BLaER1 (cell line): ENCODE measurements around the gene KLHL4.
A peak's percentile ranks its signal among the peaks of the same experiment; 100 is the strongest.
"Not testable (repeated sequence)": the region's sequence is repeated elsewhere in the genome, so short reads cannot be mapped to it uniquely, and the experiment has no call there.

Source experiments
- H3K27ac ChIP-seq: shearing (Covaris generic); formaldehyde crosslinking; 2 replicates; pipeline ENCODE4 v1.8.1; 2022
- H3K27me3 ChIP-seq: shearing (Covaris generic); formaldehyde crosslinking; 2 replicates; pipeline ENCODE4 v1.8.1; 2022
- H3K36me3 ChIP-seq: shearing (Covaris generic); formaldehyde crosslinking; 2 replicates; pipeline ENCODE4 v1.8.1; 2022
- H3K4me1 ChIP-seq: shearing (Covaris generic); formaldehyde crosslinking; 2 replicates; pipeline ENCODE4 v1.8.1; 2022
- H3K4me2 ChIP-seq: shearing (Covaris generic); formaldehyde crosslinking; 2 replicates; pipeline ENCODE4 v1.8.1; 2022
- H3K4me3 ChIP-seq: shearing (Covaris generic); formaldehyde crosslinking; 2 replicates; pipeline ENCODE4 v1.8.1; 2022
- H3K9ac ChIP-seq: shearing (Covaris generic); formaldehyde crosslinking; 2 replicates; pipeline ENCODE4 v1.8.1; 2022
- H3K9me3 ChIP-seq: shearing (Covaris generic); formaldehyde crosslinking; 2 replicates; pipeline ENCODE4 v1.8.1; 2022
- H4K20me1 ChIP-seq: shearing (Covaris generic); formaldehyde crosslinking; 2 replicates; pipeline ENCODE4 v1.8.1; 2022
- Cebpa-rat ChIP-seq: shearing (Covaris generic); IDR thresholded peaks from 2 replicates; pipeline ENCODE4 v1.8.1; 2022

Gene KLHL4

GRCh38 chrX:87517571-87518141, at the start of gene KLHL4:
Gene KLHL4 (plus strand): TSS chrX:87517802. CDS start chrX:87517894, 92 bp downstream.
- H3K4me2 ChIP-seq, result peak within 1 kb of the TSS; percentile 27
- H3K4me3 ChIP-seq, result no peak within 1 kb of the TSS
- no peaks in the 10 kb centered on the region for H3K9me3 ChIP-seq
- no peaks in the 10 kb centered on the region for H3K36me3 ChIP-seq
- H4K20me1 ChIP-seq, result peaks cover 10% of the 10 kb centered on the region; the same call in 1 of the 2 replicates
- no peak within 1 kb of the TSS for H3K27ac ChIP-seq
- peaks cover 80% of the 10 kb centered on the region for H3K27me3 ChIP-seq
- no peak for TF ChIP-seq Cebpa-rat
- H3K4me1 ChIP-seq, result peaks cover 8% of the 10 kb centered on the region; the same call in 1 of the 2 replicates
- H3K9ac ChIP-seq, result no peak within 1 kb of the TSS

DNA sequence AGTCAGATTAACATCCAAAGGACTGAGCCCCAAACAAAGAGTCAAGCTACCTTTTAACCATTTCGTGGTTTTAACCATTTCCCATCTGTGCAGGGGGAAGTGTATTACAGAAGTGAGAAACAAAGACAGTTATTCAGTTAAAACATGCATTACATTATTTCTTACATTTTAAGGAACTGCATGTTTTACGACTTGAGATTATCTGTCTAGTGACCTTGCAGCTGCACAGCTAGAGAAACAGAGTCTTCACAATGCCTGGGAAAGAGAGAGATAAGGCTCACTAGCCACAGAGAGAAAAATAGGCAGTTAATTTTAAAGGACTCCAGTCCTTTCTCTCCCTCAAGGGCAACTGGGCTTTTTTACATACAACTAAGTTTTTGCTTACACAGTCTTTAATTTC, 48.7 kb upstream of the KLHL4 start:
- Histone ChIP-seq H3K27ac (no peak overlapping the region), H3K27me3 (peaks cover 45% of the 10 kb centered on the region)
- no peak for TF ChIP-seq Cebpa-rat

DNA sequence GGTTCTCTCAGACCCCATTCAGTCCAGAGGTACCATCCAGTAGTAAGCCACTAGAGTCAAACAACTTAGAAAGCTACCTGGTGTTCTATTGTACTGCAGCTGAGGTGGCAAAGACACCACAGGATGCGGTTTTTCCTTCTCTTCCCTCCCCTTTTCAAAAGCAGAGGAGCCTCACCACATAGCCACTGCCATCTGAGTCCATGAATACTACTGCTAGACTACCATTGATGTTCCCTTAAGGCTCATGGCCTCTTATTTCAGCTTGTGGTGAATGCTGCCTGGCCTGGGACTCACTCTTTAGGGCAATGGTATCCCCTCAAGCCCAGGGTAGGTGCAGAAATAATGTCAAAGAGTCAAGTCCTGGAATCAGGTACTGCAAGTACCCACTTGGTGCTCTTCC, 41.8 kb upstream of the KLHL4 start:
- 0 out of 2 replicates have a peak, but pooled peaks cover 7% of the 10 kb centered on the region for H4K20me1 ChIP-seq
- H3K9ac ChIP-seq, result no peak overlapping the region
- no peak overlapping the region for H3K4me3 ChIP-seq
- H3K4me1 ChIP-seq, result no peaks in the 10 kb centered on the region
- H3K27ac ChIP-seq, result no peak overlapping the region
- peaks cover 5% of the 10 kb centered on the region; the same call in 1 of the 2 replicates for H3K9me3 ChIP-seq
- no peak overlapping the region for H3K4me2 ChIP-seq
- peaks cover 53% of the 10 kb centered on the region for H3K27me3 ChIP-seq
- TF ChIP-seq Cebpa-rat, result no peak
- H3K36me3 ChIP-seq, result no peaks in the 10 kb centered on the region

More for the DNA sequence above, 48.7 kb upstream of the KLHL4 start:
- Histone ChIP-seq H3K4me3 (no peak overlapping the region), H3K4me2 (no peak overlapping the region), H4K20me1 (no peaks in the 10 kb centered on the region), H3K4me1 (no peaks in the 10 kb centered on the region), H3K9me3 (peaks cover 15% of the 10 kb centered on the region), H3K9ac (no peak overlapping the region), H3K36me3 (no peaks in the 10 kb centered on the region)

DNA sequence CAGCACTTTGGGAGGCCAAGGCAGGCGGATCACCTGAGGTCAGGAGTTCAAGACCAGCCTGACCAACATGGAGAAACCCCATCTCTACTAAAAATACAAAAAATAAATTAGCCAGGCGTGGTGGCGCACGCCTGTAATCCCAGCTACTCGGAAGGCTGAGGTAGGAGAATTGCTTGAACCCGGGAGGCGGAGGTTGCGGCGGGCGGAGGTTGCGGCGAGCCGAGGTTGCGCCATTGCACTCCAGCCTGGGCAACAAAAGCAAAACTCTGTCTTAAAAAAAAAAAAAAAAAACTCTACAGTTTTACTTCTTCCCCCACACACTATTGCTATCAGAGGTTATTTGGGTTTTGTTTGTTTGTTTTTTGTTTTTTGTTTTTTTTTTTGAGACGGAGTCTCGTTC, 38.9 kb upstream of the KLHL4 start:
- H3K4me3 ChIP-seq, H3K4me2 ChIP-seq, H4K20me1 ChIP-seq, H3K9ac ChIP-seq, H3K36me3 ChIP-seq, H3K9me3 ChIP-seq, H3K27ac ChIP-seq, H3K4me1 ChIP-seq: not testable (repeated sequence)
- peaks cover 57% of the 10 kb centered on the region for H3K27me3 ChIP-seq

GRCh38 chrX:87489071-87489470, 28.5 kb upstream of the KLHL4 start:
- H3K36me3 ChIP-seq, result no peaks in the 10 kb centered on the region
- H3K9ac ChIP-seq, result no peak overlapping the region
- TF ChIP-seq Cebpa-rat, result no peak
- no peaks in the 10 kb centered on the region for H3K9me3 ChIP-seq
- H3K27me3 ChIP-seq, result peaks cover 38% of the 10 kb centered on the region
- no peak overlapping the region for H3K27ac ChIP-seq
- H4K20me1 ChIP-seq, result no peaks in the 10 kb centered on the region
- H3K4me3 ChIP-seq, result no peak overlapping the region
- H3K4me1 ChIP-seq, result no peaks in the 10 kb centered on the region
- no peak overlapping the region for H3K4me2 ChIP-seq

DNA sequence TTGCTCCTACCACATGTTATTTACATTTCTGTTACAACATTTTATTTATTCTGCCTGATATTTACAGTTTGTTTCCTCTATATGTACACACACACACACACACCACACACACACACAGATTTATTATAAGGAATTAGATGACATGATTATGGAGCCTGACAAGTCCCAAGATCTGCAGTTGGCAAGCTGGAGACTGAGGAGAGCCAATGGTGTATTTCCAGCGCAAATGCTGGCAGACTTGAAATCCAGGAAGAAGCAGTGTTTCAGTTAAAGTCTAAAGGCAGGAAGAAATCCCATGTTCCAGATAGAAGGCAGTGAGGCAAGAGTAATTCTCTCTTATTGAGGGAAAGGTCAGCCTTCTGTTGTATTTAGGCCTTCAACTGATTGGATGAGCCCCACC, 1.8 kb upstream of the KLHL4 start:
- no peak overlapping the region for H3K4me3 ChIP-seq
- peaks cover 8% of the 10 kb centered on the region; the same call in 1 of the 2 replicates for H3K4me1 ChIP-seq
- no peak overlapping the region for H3K9ac ChIP-seq
- peaks cover 79% of the 10 kb centered on the region for H3K27me3 ChIP-seq
- H3K36me3 ChIP-seq, result no peaks in the 10 kb centered on the region
- H3K4me2 ChIP-seq, result no peak overlapping the region
- no peaks in the 10 kb centered on the region for H3K9me3 ChIP-seq
- H4K20me1 ChIP-seq, result peaks cover 10% of the 10 kb centered on the region; the same call in 1 of the 2 replicates
- H3K27ac ChIP-seq, result no peak overlapping the region
- no peak for TF ChIP-seq Cebpa-rat

DNA sequence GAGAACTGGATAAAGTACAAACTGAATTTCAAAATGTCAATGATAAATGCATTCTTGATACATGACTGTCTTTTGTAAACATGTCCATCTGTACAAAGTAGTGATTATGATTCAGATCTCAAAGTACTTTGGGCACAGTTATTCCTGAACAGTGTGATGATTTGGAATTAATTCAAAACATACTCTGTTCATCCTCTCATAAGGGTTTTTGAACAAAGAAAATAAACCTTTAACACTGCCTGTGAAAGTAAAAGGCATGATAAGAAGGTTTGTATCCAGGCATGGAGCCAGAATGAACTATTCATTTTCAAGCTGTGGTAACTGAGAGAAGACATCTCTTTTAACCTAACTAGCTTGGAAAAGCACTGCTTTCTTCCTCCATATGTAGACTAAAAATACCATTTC, 883 bp upstream of the KLHL4 start:
- H3K4me3 ChIP-seq, result no peak overlapping the region
- no peak for TF ChIP-seq Cebpa-rat
- H4K20me1 ChIP-seq, result peaks cover 10% of the 10 kb centered on the region; the same call in 1 of the 2 replicates
- no peak overlapping the region for H3K4me2 ChIP-seq
- peaks cover 79% of the 10 kb centered on the region for H3K27me3 ChIP-seq
- no peak overlapping the region for H3K9ac ChIP-seq
- no peak overlapping the region for H3K27ac ChIP-seq
- H3K9me3 ChIP-seq, result no peaks in the 10 kb centered on the region
- H3K36me3 ChIP-seq, result no peaks in the 10 kb centered on the region
- peaks cover 8% of the 10 kb centered on the region; the same call in 1 of the 2 replicates for H3K4me1 ChIP-seq

- peaks cover 8% of the 10 kb centered on the region; the same call in 1 of the 2 replicates for H3K4me1 ChIP-seq
- H3K4me3 ChIP-seq, result no peak overlapping the region
- no peak overlapping the region for H3K9ac ChIP-seq
- H3K27me3 ChIP-seq, result peaks cover 77% of the 10 kb centered on the region
- H3K9me3 ChIP-seq, result no peaks in the 10 kb centered on the region
- no peak overlapping the region for H3K4me2 ChIP-seq
- H3K36me3 ChIP-seq, result no peaks in the 10 kb centered on the region
- H3K27ac ChIP-seq, result no peak overlapping the region
- TF ChIP-seq Cebpa-rat, result no peak
- peaks cover 10% of the 10 kb centered on the region; the same call in 1 of the 2 replicates for H4K20me1 ChIP-seq
Measured at GRCh38 chrX:87518504-87518903, 902 bp downstream of the KLHL4 start.

DNA sequence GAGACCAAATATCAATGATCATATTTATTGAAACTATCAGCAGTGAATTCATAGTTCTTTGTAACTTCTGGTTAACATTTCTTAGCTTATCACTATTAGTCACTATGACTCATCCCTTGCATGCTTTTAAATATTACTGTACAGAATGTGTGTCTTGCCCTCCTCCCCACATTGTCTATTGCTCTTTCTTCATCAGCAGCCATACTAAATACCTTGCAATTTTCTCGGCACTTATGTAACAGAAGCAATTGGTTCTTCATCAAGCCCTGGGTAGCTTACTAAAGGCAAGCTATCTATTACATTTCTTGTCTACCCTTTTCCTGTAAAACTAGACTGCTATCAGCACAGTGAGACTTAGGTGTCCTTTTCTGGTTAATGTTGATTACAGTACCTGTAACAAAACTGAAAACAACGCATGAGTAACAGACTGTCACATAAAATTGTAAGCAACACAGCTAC, 8.2 kb downstream of the KLHL4 start:
- peaks cover 50% of the 10 kb centered on the region for H3K27me3 ChIP-seq
- H3K4me2 ChIP-seq, result no peak overlapping the region
- H3K27ac ChIP-seq, result no peak overlapping the region
- H4K20me1 ChIP-seq, result no peaks in the 10 kb centered on the region
- no peaks in the 10 kb centered on the region for H3K9me3 ChIP-seq
- no peak for TF ChIP-seq Cebpa-rat
- H3K9ac ChIP-seq, result no peak overlapping the region
- no peak overlapping the region for H3K4me3 ChIP-seq
- H3K36me3 ChIP-seq, result no peaks in the 10 kb centered on the region
- H3K4me1 ChIP-seq, result no peaks in the 10 kb centered on the region

- Histone ChIP-seq H3K4me1 (no peaks in the 10 kb centered on the region), H3K4me3 (no peak overlapping the region), H3K27me3 (peaks cover 45% of the 10 kb centered on the region), H3K36me3 (no peaks in the 10 kb centered on the region), H4K20me1 (no peaks in the 10 kb centered on the region), H3K9me3 (no peaks in the 10 kb centered on the region), H3K9ac (no peak overlapping the region), H3K4me2 (no peak overlapping the region), H3K27ac (no peak overlapping the region)
- TF ChIP-seq Cebpa-rat, result no peak
Measured at GRCh38 chrX:87526281-87526680, 8.7 kb downstream of the KLHL4 start.
